Measurements from ENCODE around the gene HIVEP3.

- TF ChIP-seq, protein P1, sequence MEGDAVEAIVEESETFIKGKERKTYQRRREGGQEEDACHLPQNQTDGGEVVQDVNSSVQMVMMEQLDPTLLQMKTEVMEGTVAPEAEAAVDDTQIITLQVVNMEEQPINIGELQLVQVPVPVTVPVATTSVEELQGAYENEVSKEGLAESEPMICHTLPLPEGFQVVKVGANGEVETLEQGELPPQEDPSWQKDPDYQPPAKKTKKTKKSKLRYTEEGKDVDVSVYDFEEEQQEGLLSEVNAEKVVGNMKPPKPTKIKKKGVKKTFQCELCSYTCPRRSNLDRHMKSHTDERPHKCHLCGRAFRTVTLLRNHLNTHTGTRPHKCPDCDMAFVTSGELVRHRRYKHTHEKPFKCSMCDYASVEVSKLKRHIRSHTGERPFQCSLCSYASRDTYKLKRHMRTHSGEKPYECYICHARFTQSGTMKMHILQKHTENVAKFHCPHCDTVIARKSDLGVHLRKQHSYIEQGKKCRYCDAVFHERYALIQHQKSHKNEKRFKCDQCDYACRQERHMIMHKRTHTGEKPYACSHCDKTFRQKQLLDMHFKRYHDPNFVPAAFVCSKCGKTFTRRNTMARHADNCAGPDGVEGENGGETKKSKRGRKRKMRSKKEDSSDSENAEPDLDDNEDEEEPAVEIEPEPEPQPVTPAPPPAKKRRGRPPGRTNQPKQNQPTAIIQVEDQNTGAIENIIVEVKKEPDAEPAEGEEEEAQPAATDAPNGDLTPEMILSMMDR (IDR thresholded peaks at IDR 0.05; ENCODE audit: poor library complexity): no peak
- TF ChIP-seq EZH2 (IDR thresholded peaks at IDR 0.05; ENCODE audit: borderline replicate concordance) (no peak), EZH2phosphoT487 (IDR thresholded peaks at IDR 0.05; ENCODE audit: low read depth, severe bottlenecking, unreplicated experiment) (no peak)
These were observed 75.5 kb downstream of the HIVEP3 start for GRCh38 chr1:41842993-41843755.
